Measurements from ENCODE around the gene MELTF. TPM values are rescaled to one million over a fixed set of nuclear protein-coding genes. Genes with fewer than 3 reads are reported as not detected.

MELTF gene
- total RNA-seq, 2 experiments from 2014 or later = 3.3 TPM

GRCh38 chr3:197023241-197023997, 6.2 kb downstream of the MELTF start:
- H3K27me3 Mint-ChIP-seq = peaks cover 17% of the 10 kb centered on the region
- no peaks in the 10 kb centered on the region for H3K9me3 Mint-ChIP-seq (ENCODE audit: low read depth)
- ATAC-seq = no peak
- DNase-seq = no peak
- no peaks in the 10 kb centered on the region for H3K36me3 Mint-ChIP-seq
- H3K4me3 Mint-ChIP-seq = no peak overlapping the region
- CTCF ChIA-PET = interaction anchor here (0.6 to 1.2 kb wide), 3 partner anchors 14 to 710 kb away, joined by 3 to 4 read pairs (median 3); no protein-coding TSS in a partner anchor
- H3K27ac Mint-ChIP-seq = no peak overlapping the region
- H3K4me1 Mint-ChIP-seq = peaks cover 6% of the 10 kb centered on the region

GRCh38 chr3:197022405-197023231, 7.0 kb downstream of the MELTF start:
- DNase-seq (peak; percentile 37), ATAC-seq (no peak)
- Mint-ChIP-seq H3K9me3 (ENCODE audit: low read depth) (no peaks in the 10 kb centered on the region), H3K4me3 (no peak overlapping the region), H3K27ac (no peak overlapping the region), H3K27me3 (peaks cover 14% of the 10 kb centered on the region), H3K36me3 (no peaks in the 10 kb centered on the region), H3K4me1 (peaks cover 5% of the 10 kb centered on the region)
- CTCF ChIA-PET = interaction anchor here (1.0 to 1.2 kb wide), 3 partner anchors 13 to 45 kb away, joined by 3 to 4 read pairs (median 3); no protein-coding TSS in a partner anchor

GRCh38 chr3:197021729-197022404, 7.8 kb downstream of the MELTF start:
- no peak for ATAC-seq
- H3K27me3 Mint-ChIP-seq = peaks cover 14% of the 10 kb centered on the region
- DNase-seq = no peak
- no peaks in the 10 kb centered on the region for H3K36me3 Mint-ChIP-seq
- CTCF ChIA-PET = interaction anchor here (1.0 kb wide), 1 partner anchor 14 kb away, joined by 3 read pairs; no protein-coding TSS in a partner anchor
- H3K4me3 Mint-ChIP-seq = no peak overlapping the region
- H3K27ac Mint-ChIP-seq = no peak overlapping the region
- H3K9me3 Mint-ChIP-seq (ENCODE audit: low read depth) = no peaks in the 10 kb centered on the region
- peaks cover 5% of the 10 kb centered on the region for H3K4me1 Mint-ChIP-seq

- Mint-ChIP-seq H3K4me1 (peaks cover 5% of the 10 kb centered on the region), H3K4me3 (no peak overlapping the region), H3K9me3 (ENCODE audit: low read depth) (no peaks in the 10 kb centered on the region), H3K27ac (no peak overlapping the region), H3K27me3 (peaks cover 14% of the 10 kb centered on the region), H3K36me3 (no peaks in the 10 kb centered on the region)
- ATAC-seq = no peak
- DNase-seq = no peak
- CTCF ChIA-PET = no interaction called here
Observed at GRCh38 chr3:197021231-197021630, 8.4 kb downstream of the MELTF start.

GRCh38 chr3:197019535-197019934, 10.1 kb downstream of the MELTF start:
- H3K36me3 Mint-ChIP-seq = no peaks in the 10 kb centered on the region
- H3K27ac Mint-ChIP-seq = no peak overlapping the region
- ATAC-seq (no peak), DNase-seq (no peak)
- H3K27me3 Mint-ChIP-seq = peaks cover 14% of the 10 kb centered on the region
- no peak overlapping the region for H3K4me3 Mint-ChIP-seq
- CTCF ChIA-PET = interaction anchor here (1.4 to 2.3 kb wide), 2 partner anchors 10 to 16 kb away, joined by 6 to 7 read pairs; partner anchors contain the start of gene MELTF
- H3K9me3 Mint-ChIP-seq (ENCODE audit: low read depth) = no peaks in the 10 kb centered on the region
- H3K4me1 Mint-ChIP-seq = peaks cover 5% of the 10 kb centered on the region

- peaks cover 5% of the 10 kb centered on the region for H3K4me1 Mint-ChIP-seq
- ATAC-seq = no peak
Observed at GRCh38 chr3:197019021-197019420, 10.6 kb downstream of the MELTF start.

GRCh38 chr3:197017003-197017402, 12.6 kb downstream of the MELTF start:
- H3K36me3 Mint-ChIP-seq = no peaks in the 10 kb centered on the region
- H3K9me3 Mint-ChIP-seq (ENCODE audit: low read depth) = no peaks in the 10 kb centered on the region
- H3K27ac Mint-ChIP-seq = no peak overlapping the region
- peaks cover 4% of the 10 kb centered on the region for H3K27me3 Mint-ChIP-seq
- CTCF ChIA-PET = interaction anchor here (2.3 kb wide), 1 partner anchor 12 kb away, joined by 10 read pairs; the partner anchor contains the start of gene MELTF
- H3K4me1 Mint-ChIP-seq = no peaks in the 10 kb centered on the region
- no peak overlapping the region for H3K4me3 Mint-ChIP-seq
- ATAC-seq = no peak
- no peak for DNase-seq

More at GRCh38 chr3:197019021-197019420, 10.6 kb downstream of the MELTF start:
- Mint-ChIP-seq H3K4me3 (no peak overlapping the region), H3K36me3 (no peaks in the 10 kb centered on the region), H3K9me3 (ENCODE audit: low read depth) (no peaks in the 10 kb centered on the region), H3K27me3 (peaks cover 14% of the 10 kb centered on the region), H3K27ac (no peak overlapping the region)
- CTCF ChIA-PET = interaction anchor here (1.4 to 2.3 kb wide), 2 partner anchors 10 to 16 kb away, joined by 6 to 7 read pairs; partner anchors contain the start of gene MELTF
- no peak for DNase-seq

- CTCF ChIA-PET = interaction anchor here (2.3 kb wide), 1 partner anchor 13 kb away, joined by 10 read pairs; the partner anchor contains the start of gene MELTF
- no peak for DNase-seq
- no peak for ATAC-seq
Observed at GRCh38 chr3:197015790-197016736, 13.6 kb downstream of the MELTF start.

GRCh38 chr3:197014942-197015575, 14.6 kb downstream of the MELTF start:
- Mint-ChIP-seq H3K4me3 (no peak overlapping the region), H3K4me1 (no peaks in the 10 kb centered on the region), H3K27me3 (no peaks in the 10 kb centered on the region), H3K36me3 (no peaks in the 10 kb centered on the region), H3K27ac (no peak overlapping the region), H3K9me3 (ENCODE audit: low read depth) (no peaks in the 10 kb centered on the region)
- CTCF ChIA-PET = no interaction called here
- ATAC-seq (no peak), DNase-seq (no peak)

More at GRCh38 chr3:197015790-197016736, 13.6 kb downstream of the MELTF start:
- H3K27me3 Mint-ChIP-seq = no peaks in the 10 kb centered on the region
- no peak overlapping the region for H3K27ac Mint-ChIP-seq
- H3K4me3 Mint-ChIP-seq = no peak overlapping the region
- no peaks in the 10 kb centered on the region for H3K4me1 Mint-ChIP-seq
- no peaks in the 10 kb centered on the region for H3K36me3 Mint-ChIP-seq
- no peaks in the 10 kb centered on the region for H3K9me3 Mint-ChIP-seq (ENCODE audit: low read depth)

- Mint-ChIP-seq H3K27me3 (no peaks in the 10 kb centered on the region), H3K9me3 (ENCODE audit: low read depth) (no peaks in the 10 kb centered on the region), H3K4me3 (no peak overlapping the region), H3K27ac (no peak overlapping the region), H3K36me3 (no peaks in the 10 kb centered on the region), H3K4me1 (no peaks in the 10 kb centered on the region)
- CTCF ChIA-PET = no interaction called here
- ATAC-seq = no peak
- no peak for DNase-seq
Observed at GRCh38 chr3:197014024-197014423, 15.6 kb downstream of the MELTF start.

- no peak for ATAC-seq
- Mint-ChIP-seq H3K27me3 (no peaks in the 10 kb centered on the region), H3K4me3 (no peak overlapping the region), H3K27ac (no peak overlapping the region), H3K9me3 (ENCODE audit: low read depth) (no peaks in the 10 kb centered on the region), H3K36me3 (no peaks in the 10 kb centered on the region), H3K4me1 (no peaks in the 10 kb centered on the region)
- DNase-seq = no peak
- CTCF ChIA-PET = no interaction called here
Observed at GRCh38 chr3:197012540-197012883, 17.1 kb downstream of the MELTF start.

Measured in activated CD8-positive, alpha-beta memory T cell treated with anti-CD3 and anti-CD28 coated beads, Interleukin-2, amount 10 ng/mL, durations not matched to agents 7 days and 5 days (primary cell).